OCI-LY7 (cell line): ENCODE measurements around the gene PDHX.

Source experiments
- EZH2phosphoT487 ChIP-seq: fragments of 200-600 bp; sonication (generic); IDR thresholded peaks from 2 replicates; pipeline ENCODE4 v1.6.1; 2018; ENCODE audit warnings: low read depth, borderline replicate concordance, mild to moderate bottlenecking, mixed run types, antibody characterized with exemption, low read length, moderate library complexity, mixed read lengths
- TF ChIP-seq, protein P1 (sequence below): fragments of 200-600 bp; sonication (generic); conservative IDR thresholded peaks from 2 replicates; pipeline ENCODE4 v1.5.1; 2014; ENCODE audit warnings: mild to moderate bottlenecking, antibody characterized with exemption, low read length, moderate library complexity, mixed read lengths

DNA sequence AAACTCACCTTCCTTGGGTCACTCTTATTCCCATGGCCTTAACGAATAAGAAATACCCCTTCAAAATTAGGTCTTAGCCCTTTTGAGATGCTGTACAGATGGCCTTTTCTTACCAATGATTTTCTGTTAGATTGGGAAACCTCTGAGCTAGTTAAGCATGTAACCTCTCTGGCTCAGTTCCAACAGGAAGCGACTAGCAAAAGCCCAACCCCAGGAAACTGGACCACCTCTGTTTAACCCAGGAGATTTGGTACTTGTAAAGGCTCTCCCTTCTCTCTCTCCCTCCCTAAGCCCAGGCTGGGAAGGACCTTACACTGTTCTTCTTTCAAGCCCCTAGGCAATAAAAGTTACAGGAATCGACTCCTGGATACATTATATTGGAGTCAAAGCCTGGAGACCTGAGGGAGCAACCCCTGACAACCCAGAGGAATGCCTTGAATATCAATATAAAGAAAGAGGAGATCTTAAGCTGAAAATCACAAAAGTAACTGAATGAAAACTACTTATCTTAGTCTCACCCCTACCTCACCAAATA, 11.9 kb upstream of the PDHX start:
- TF ChIP-seq, protein P1, sequence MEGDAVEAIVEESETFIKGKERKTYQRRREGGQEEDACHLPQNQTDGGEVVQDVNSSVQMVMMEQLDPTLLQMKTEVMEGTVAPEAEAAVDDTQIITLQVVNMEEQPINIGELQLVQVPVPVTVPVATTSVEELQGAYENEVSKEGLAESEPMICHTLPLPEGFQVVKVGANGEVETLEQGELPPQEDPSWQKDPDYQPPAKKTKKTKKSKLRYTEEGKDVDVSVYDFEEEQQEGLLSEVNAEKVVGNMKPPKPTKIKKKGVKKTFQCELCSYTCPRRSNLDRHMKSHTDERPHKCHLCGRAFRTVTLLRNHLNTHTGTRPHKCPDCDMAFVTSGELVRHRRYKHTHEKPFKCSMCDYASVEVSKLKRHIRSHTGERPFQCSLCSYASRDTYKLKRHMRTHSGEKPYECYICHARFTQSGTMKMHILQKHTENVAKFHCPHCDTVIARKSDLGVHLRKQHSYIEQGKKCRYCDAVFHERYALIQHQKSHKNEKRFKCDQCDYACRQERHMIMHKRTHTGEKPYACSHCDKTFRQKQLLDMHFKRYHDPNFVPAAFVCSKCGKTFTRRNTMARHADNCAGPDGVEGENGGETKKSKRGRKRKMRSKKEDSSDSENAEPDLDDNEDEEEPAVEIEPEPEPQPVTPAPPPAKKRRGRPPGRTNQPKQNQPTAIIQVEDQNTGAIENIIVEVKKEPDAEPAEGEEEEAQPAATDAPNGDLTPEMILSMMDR = no peak
- no peak for TF ChIP-seq EZH2phosphoT487
